Stimulated activated CD4-positive, alpha-beta T cell treated with anti-CD3 and anti-CD28 coated beads, Interleukin-4, amount 100 ng/mL, for 4 hours (primary cell): ENCODE results near the gene PDCD4.
A peak's percentile ranks its signal among the peaks of the same experiment; 100 is the strongest.
"Not testable (repeated sequence)": the region's sequence is repeated elsewhere in the genome, so short reads cannot be mapped to it uniquely, and the experiment has no call there.

Source experiments
- DNase-seq, 2 experiments: peaks; one replicate each; pipeline ENCODE4 v3.0.0-alpha.2; 2020

The PDCD4 gene

DNA sequence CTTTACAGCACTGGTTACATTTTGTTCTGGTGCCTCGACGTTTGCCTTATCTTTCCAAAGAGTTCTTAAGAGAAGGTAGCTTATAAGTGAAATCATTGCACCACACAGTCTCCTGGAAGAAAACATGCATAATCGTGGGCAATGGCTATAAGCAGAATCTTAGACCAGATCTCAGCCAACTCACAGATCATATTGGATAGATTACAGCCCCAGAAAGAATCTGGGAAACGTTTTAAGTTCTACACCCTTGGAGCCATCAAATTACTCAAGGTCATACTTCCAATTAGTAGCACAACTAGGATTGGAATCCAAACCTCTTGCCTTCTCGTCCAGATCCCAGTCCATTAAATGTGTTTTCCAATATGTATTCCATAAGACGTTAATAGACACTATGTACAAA, 8.8 kb upstream of the PDCD4 start:
- DNase-seq = no peak

DNA sequence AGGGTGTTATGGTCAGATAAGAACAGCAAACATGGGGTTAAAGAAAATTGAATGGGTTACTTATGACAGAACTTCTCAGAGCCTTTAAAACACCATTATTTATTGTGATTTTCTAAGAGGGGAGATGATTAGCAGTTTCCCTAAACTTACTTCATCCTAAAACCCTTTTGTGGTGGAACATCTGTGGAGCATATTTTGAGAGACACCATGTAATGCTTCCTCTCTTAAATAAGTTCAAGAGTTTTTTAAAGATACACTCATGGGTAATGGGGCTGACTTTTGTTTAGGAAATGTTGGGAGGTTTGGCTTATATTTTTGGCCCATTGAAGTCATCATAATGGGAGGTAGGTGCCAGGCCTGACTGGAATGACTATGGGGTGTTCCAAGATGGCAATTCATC, 8.4 kb upstream of the PDCD4 start:
- DNase-seq = no peak

DNA sequence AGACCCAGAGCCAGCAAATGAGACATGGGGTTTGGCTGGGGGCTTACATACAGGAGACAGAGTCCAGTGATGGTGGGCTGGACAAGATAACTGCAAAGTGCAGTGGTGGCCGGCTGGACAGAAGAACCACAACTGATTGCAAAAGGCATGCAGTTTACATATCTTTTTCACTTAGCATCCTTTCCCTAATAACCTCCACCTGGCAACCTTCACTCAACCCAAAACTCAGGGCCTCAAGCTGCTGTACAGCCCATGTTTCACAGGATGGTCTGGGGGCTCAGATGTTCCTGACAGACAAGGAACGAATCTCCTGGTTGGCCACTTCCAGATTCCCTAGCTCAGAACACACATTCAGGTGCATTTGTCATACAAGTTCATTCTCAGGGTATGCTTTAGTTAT, 7.8 kb upstream of the PDCD4 start:
- DNase-seq = no peak

DNA sequence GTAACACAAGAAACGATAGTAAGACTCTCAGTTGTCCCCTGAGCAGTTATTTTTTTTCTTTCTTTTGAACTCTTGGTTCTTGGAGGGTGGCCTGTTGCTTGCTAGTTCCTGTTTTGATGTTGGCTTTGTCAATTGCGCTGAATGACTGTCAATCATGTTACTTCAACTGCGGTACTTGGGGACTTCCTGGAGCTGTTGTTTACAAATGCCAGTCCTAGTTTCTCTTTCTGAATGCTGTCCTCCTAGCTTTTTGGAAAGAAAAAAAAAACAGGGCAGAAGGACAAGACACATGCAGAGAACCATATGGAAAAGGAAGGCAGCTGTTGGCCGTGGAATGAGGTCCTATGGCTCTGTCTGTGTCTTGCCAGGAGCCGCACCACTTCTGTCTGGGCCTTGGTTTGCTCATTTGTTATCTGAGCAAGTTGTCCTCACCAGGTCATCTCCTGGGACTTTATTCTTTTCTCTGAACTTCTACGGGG, 7.0 kb upstream of the PDCD4 start:
- DNase-seq = peak in 1 of 2 experiments; percentile 33

DNA sequence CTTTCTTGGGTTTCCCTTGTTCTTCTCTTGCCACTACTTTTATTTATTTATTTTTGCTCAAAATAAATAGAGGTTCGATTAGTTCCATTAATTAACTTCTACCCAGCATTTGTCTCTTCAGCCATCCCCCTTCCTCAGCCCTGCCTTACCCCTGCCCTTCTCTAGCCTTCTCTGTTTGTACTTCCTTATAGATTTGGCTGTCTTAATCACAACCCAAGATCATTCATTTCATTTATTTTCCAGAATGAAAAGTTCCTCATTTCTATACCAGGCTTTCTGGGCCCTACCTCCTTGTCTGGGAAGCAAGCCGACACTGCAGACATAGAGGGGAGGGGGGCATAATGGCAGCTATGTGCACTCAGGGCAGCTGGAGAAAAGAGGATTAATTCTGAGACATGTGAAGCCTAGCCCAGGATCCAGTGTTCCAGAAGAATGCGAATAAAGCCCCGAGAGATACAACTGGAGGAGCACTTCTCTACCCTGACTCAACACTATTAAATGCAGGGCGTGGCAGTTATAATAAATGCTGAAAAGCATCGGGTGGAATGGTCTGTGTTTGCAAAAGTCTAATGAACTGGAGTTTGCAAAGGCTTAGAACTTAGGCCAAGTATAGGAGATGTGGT, 6.4 kb upstream of the PDCD4 start:
- no peak for DNase-seq

DNA sequence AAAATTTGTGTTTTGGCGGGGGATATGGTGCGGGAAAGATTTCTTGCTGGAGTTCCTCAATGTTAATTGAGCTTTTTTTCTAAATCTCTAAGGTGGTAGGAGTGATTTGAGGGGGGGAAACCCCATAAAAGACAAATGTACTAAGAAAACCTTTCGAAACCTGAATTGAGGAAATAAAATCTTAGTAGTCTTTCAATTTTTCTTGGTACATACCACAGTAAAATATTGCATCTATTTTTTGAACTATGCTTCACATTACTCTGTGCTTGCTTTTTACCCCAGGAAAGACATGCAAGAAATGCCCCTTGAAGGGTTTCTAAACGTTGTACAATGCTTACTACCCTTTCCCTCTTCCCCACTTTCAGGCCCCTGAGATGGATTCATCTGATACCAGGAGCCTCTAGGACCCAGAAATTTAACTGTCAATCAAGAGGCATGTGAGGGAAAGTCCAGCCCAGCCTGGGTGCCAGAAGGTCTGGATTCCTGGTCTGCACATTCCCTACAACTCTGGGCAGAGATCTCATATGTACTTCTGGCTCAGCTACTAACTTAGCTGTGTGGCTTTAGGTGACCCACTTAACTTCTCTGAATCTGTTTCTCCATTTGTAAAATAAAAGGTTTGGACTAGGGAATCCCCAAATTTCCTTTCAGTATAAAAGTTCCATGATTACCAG, 5.8 kb upstream of the PDCD4 start:
- no peak for DNase-seq

DNA sequence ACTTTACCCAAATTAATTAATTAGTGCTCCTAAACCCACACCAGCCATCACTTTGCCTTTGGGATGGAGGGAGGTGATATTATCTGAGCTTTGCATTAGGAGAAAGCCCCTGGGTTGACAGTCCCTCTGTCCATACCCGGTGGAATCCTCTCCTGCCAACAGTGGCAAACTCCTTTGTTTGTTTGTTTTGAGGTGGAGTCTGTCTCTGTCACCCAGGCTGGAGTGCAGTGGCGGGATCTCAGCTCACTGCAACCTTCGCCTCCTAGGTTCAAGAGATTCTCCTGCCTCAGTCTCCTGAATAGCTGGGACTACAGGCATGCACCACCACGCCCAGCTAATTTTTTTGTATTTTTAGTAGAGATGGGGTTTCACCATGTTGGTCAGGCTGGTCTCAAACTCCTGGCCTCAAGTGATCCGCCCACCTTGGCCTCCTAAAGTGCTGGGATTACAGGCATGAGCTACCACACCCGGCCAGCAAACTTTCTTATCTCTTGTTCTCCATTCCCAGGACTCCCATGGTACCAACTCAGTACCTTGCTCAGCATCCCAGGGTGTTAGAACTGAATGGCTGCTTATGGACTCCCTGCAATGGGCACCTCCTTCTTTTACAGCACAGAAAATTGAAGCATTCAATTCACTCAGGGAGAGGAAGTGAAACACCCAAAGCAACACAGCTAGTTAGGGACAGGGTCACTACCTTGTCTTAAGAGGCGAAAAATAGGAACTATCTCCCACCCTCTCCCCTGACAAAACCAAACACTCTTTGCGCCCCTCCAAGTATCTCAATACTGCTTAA, 4.5 kb upstream of the PDCD4 start:
- DNase-seq = not testable (repeated sequence)

DNA sequence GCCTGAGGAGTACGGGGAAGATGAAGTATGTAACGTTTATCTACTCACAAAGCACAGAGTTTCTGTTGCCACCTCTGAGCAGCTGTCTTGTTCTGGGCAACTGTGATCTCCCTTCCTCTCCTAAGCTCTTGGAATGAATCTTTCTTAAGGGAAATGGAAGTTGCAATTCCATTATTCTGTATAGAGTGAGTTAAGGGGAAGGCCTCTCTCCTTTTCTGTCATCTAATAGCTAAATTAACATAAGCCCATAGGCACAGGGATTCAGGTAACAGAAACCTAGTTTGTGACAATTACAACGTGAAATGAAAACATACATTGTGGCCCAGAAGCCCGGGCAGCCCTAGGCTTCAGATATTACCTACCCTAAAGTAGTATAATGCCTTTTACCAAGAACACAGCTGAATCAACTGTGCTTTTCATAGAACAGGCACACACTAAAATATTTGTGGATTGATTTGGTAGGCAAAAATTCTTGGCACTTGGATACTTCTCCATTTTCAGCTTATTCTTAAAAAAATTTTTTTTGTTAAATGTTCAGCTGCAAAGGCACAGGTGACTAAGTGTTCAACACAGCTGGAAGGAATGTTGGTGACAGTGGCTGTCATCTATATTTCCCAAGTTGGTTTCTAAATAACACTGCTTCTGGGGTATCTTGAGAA, 3.8 kb upstream of the PDCD4 start:
- DNase-seq = no peak

DNA sequence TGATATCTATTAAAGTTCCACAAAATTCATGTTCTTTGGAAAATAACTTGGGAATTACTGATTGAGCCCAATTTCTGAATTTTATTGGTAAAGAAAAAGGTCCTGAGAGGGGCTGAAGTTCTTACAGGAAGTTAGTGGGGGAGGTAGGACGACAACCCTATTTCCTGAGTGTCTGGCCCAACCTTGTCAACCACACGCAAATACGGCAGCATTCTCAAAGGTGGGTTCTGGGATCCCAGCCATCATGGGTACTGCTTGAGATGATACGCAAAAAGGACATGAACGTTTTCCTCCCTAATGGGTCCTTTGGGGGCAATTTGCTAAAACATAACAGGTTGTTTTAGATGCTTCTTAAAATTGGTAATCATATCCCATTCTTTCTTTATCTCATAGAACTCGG, 2.7 kb upstream of the PDCD4 start:
- DNase-seq = peak in 1 of 2 experiments; percentile 24

DNA sequence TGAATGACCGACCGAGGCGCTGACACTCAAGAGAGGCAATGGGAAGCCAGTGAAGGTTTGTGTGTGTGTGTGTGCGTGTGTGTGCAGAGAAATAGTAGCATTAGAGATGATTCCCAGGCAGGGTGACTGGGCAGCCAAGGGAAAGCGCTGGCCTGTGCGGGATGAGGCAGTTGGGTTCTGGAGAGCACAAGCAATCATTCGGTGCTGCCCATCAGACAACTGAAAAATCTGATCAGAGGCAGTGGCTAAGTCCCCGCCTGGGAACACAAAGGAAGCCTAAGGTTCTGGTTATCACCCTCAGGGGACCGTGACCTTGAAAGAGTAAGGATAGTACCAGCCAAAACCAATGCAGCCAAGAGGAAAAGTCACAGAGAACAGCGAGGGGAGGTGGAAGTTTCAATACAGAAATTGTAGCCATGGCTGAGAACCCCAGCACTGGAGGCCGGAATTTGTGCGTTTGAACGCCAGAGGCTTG, 868 bp upstream of the PDCD4 start:
- no peak for DNase-seq

DNA sequence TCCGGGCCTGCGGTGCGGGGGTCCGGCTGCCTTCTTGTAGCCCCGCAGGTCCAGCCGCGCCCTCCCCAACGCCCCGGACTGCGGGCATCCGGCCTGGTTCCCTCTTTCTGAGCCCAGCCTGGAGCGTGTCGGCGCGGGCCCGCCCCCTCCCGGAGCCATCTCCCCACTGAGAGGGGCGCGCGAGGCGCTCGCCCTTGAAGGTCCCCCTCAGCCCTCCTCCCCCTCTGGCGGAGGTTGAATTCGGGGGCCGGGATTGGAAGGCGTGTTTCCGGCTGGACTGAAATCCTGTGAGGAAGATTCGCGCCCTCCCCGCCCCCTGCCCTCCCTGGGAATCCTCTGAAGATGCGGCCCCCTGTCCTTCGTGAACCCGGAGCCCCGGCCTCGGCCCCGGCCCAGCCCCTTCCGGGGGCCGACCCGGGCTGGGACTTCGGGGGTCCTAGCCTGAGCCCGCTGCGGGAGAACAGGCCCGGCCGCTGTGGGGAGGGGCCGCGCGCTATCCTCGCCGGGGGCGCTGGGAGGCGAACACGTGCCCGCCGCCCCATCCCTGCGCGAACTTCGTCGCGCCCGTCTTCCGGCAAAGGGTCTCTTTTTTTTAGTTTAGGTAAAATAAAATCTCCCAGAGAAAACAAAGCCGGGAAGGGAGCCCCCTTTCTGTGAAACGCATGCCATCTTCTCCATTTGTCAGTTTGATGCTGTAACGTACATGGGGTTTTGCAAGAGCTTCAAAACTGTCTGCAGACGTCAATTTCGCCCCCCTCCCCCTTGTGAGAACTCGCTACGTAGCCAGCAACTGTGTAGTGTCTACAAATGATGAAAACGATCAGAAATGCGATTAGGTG, 636 bp downstream of the PDCD4 start:
- peak; percentile 61 to 78 for DNase-seq

DNA sequence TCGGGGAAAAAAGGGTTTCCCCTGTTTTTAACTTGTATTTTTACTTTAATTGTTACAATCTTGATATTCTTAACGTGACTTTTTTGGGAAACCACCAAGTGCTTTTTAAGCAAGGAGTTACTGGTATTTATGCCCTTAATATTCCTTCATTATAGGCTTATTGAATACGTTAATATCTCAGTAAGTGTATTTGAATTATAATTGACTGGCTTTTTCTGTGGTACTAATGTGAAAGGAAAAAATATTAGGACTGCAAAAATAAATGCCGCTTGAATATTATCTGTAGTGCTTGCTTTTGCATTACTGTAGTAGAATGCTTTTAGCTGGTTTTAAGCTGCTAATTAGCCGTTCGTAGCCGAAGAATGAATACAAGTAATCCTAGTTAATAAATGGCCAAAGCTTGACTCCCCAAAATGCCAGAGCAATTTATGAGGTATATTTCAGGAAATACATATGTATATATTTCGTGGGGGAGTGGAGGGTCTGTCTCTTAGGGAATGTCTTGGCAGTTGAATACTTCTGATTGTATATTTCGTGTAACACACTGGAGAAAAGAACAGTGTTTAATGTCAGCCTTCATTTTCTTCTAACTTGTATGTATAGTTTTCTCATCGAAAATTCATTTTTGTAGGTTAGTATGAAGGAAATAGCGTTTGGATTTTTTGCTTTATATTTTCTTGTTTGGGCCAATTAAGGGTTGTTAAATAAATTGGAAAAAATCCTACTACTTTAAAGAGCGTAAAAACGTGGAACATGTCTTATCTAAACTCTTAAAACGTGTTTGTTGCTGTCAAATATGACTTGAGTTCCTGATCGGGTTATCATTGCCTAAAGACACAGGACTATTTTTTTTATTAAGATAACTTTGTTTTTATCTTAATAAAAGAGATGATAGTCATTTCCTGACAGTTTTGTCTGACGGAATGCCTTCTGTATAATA, 1.5 kb downstream of the PDCD4 start:
- no peak for DNase-seq

DNA sequence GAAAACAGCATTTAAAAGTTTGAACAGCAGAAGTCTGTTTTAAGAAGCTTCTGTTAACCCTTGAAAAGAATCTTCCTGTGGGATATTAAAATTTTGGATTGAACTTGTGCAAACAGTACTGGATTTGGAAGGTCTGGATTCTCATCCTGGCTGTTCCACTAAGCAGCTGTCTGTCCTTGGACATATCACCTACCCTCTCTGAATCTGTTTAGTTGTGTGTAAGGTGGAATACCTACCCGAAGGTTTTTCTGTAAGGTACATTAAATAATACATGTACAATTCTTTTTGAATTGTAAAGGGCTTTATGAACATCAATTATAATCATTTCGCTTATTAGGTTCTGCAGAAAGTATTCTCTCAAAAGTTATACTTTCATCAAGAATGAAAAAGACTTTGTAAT, 2.2 kb downstream of the PDCD4 start:
- DNase-seq = no peak

DNA sequence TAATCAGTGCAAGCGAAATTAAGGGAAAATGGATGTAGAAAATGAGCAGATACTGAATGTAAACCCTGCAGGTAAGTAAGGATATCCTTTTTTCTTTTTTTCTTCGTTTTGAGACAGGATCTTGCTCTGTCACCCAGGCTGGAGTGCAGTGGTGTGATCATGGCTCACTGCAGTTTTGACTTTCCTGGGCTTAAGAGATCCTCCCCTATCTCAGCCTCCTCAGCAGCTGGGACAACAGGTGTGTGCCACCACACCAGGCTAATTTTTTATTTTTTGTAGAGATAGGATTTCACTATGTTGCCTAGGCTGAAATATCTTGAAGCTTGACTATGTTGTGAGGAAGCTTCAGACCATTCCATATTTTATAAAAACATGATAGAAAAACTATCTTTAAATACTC, 4.3 kb downstream of the PDCD4 start:
- DNase-seq = no peak

DNA sequence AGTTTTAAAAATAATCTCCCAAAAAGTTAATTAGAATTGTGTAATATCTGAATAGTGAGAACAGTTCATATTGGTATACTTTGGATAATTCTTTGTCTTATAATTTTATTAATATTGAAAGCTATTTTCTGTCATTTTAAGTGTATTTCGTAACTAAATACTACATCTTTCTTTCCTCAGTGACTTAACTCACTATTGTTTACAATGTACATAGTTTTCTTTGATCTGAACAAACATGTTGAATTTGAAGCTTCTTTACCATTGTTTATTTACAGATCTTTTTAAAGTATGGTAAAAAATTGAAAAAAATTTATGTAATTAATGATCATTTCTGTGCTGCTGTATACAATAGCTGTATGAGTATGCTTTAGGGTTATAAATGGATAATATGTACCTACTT, 5.1 kb downstream of the PDCD4 start:
- no peak for DNase-seq

DNA sequence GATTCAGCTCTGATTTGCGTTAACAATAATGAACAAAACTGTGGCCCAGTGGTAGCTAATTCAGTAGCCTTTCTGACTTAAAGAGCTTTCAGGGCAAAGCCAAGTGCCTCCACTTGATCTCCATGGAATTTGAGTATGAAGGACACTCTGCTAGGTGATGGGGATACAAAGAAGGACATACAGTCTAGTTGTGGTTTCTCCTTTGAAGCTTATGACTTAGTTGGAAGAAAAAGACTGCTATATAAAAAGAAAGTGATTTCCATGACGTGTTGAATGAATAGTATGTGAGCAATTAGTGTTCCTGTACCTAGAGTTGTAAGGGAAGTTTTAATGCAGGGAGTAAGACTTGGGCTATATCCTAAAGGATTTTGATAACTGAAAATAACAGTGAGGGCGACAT, 8.3 kb downstream of the PDCD4 start:
- no peak for DNase-seq

DNA sequence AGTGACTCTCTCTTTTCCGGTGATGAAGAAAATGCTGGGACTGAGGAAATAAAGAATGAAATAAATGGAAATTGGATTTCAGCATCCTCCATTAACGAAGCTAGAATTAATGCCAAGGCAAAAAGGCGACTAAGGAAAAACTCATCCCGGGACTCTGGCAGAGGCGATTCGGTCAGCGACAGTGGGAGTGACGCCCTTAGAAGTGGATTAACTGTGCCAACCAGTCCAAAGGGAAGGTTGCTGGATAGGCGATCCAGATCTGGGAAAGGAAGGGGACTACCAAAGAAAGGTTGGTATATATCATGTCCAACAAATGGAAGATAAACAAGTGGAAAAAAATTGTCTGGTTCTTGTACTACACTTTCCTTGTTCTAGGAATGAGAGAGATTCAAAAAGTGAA, 9.5 kb downstream of the PDCD4 start:
- no peak for DNase-seq

DNA sequence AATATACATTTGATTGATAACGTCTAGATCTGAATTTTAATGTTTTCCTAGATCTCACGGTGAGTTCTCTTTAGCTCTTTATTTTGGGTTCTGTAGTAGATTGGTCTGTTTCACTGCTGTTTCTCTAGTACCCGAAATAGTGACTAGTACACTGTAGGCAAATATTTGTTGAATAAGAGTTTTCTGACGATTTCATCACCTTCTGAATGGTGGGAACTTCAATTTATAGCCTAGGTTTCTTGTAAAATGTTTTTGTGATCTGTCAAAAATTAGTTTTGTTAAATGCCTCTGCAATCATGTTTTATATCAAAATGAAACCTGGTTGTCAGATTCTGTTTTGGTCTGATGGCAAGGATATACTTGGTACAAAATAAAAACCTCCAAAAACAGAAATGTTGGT, 10.2 kb downstream of the PDCD4 start:
- DNase-seq = no peak

DNA sequence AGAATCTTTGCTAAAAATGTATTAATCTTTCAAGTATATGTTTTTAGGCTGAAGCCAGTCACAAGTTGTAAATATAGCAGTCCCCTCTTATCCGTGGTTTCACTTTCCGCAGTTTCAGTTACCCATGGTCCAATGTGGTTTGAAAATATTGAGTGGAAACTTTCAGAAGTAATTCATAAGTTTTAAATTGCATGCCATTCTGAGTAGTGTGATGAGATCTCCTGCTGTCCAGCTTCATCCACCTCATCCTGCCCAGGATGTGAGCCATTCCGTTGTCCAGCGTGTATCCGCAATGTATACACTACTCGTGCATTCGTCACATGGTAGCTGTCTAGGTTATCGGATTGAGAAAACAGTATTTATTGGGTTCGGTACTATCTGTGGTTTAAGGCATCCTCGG, 12.2 kb downstream of the PDCD4 start:
- DNase-seq = no peak

DNA sequence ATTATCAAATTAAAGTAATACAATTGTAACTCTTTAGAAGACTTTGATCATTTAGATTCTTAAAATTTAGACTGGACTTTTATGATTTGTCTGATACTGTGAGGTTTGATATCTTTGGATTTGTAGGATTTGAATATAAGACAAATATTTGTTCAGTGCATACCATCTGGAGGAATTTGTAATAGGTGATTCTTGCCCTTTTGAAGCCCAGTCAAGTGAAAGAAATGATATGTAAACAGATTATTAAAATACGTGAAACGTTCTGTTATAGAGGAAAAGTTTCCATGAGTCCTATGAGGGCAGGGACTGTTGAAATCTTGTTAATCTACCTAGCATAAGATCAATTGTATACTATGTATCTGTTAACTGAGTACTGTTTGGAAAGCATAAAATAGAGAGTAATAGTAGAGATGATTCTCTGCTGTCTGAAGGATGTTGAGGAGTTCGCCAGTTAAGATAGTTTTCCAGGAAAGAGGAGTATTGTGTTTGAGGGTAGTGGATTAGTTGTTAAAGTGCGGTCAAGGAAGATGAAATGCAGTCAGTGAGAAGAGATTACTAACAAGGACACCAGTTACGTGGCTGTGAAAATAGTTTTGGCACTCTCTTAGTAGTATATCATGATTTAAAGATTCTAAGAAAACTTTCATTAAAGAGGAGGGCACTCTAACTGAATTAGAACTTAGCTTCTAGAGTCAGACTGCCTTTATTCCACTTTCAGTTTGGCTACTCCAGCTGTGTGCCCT, 14.4 kb downstream of the PDCD4 start:
- no peak for DNase-seq

DNA sequence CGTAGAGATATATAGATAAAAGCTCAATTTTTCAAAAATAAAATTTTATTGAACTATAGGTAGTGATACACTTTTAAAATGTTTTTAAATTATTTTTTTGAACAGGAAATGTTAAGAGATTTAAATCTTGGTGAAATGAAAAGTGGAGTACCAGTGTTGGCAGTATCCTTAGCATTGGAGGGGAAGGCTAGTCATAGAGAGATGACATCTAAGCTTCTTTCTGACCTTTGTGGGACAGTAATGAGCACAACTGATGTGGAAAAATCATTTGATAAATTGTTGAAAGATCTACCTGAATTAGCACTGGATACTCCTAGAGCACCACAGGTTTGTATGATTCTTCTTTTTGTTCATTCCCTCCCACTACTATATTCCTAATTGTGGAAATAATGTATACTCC, 15.8 kb downstream of the PDCD4 start:
- no peak for DNase-seq
